GM12878 (cell line): ENCODE results near the gene UBL4A.

Source experiments
- EP300 ChIP-seq, 2 experiments: fragments of 150-350 bp in 1 of 2; IDR thresholded peaks; 2 replicates each; pipeline ENCODE4 v1.6.1; 2011 to 2012; ENCODE audit warnings: low read depth in 2 of 2, low read length in 2 of 2, borderline replicate concordance in 1 of 2, improper control_type of control experiment in 1 of 2, inconsistent platforms in 1 of 2; ENCODE audit not compliant: control insufficient read depth in 1 of 2
- TCF7 ChIP-seq: IDR thresholded peaks from 2 replicates; pipeline ENCODE4 v1.6.1; 2014; ENCODE audit warnings: antibody characterized with exemption, borderline replicate concordance
- TF ChIP-seq, protein P1 (sequence below): fragments of 450-650 bp; IDR thresholded peaks from 2 replicates; pipeline ENCODE4 v1.6.1; 2017; ENCODE audit warnings: antibody characterized with exemption, mild to moderate bottlenecking, moderate library complexity
- TF ChIP-seq, protein P2 (sequence below), 3 experiments: IDR thresholded peaks in 2 of 3; conservative IDR thresholded peaks in 1 of 3; 2 replicates each; pipeline ENCODE4 v1.5.1; 2011; ENCODE audit warnings: low read depth in 3 of 3, low read length in 3 of 3, mild to moderate bottlenecking in 3 of 3, control low read depth in 2 of 3, moderate library complexity in 2 of 3, inconsistent platforms in 1 of 3, mixed read lengths in 1 of 3; ENCODE audit not compliant: control insufficient read depth in 2 of 3, insufficient read depth in 1 of 3; ENCODE audit errors: extremely low read depth in 1 of 3

DNA sequence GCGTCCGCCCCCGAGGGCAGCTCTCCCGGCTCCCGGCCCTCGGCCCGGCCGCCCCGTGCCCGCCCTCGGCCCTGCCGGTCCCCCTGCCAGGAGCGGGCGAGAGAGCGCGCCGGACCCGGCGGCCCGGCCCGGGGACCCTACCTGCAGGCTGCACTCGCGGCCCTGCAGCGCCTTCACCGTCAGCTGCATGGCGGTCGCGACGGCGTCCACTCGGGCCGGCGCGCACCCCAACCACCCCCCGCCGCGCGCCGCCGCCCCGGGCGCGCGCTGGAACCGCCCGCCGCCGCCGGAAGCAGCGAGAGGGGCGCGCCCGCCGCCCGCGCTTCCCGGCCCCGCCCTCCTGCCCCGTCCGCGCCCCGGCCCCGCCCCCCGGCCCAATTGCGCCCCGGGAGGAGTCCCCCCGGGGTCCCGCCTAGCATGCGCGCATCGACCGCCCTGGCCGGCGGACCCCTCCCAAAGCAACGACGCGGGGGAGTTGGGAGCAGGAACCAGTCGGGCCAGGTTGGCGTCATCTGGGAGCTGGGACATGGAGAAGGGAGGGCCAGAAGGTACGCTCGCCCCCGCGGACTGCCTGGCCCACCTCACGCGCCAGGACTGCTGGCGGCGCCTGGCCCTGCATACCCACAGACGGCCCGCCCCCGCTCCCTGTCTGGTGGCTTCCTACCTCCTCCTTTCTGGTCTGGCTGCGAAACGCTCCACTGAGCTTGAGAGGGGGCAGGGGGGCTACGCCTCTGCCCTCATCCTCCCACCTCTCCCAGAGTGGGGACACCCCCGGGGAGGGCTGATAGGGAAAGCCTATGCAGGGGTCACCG lies at the start of gene UBL4A:
- TF ChIP-seq, protein P1, sequence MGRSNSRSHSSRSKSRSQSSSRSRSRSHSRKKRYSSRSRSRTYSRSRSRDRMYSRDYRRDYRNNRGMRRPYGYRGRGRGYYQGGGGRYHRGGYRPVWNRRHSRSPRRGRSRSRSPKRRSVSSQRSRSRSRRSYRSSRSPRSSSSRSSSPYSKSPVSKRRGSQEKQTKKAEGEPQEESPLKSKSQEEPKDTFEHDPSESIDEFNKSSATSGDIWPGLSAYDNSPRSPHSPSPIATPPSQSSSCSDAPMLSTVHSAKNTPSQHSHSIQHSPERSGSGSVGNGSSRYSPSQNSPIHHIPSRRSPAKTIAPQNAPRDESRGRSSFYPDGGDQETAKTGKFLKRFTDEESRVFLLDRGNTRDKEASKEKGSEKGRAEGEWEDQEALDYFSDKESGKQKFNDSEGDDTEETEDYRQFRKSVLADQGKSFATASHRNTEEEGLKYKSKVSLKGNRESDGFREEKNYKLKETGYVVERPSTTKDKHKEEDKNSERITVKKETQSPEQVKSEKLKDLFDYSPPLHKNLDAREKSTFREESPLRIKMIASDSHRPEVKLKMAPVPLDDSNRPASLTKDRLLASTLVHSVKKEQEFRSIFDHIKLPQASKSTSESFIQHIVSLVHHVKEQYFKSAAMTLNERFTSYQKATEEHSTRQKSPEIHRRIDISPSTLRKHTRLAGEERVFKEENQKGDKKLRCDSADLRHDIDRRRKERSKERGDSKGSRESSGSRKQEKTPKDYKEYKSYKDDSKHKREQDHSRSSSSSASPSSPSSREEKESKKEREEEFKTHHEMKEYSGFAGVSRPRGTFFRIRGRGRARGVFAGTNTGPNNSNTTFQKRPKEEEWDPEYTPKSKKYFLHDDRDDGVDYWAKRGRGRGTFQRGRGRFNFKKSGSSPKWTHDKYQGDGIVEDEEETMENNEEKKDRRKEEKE: no peak
- TF ChIP-seq, protein P2, sequence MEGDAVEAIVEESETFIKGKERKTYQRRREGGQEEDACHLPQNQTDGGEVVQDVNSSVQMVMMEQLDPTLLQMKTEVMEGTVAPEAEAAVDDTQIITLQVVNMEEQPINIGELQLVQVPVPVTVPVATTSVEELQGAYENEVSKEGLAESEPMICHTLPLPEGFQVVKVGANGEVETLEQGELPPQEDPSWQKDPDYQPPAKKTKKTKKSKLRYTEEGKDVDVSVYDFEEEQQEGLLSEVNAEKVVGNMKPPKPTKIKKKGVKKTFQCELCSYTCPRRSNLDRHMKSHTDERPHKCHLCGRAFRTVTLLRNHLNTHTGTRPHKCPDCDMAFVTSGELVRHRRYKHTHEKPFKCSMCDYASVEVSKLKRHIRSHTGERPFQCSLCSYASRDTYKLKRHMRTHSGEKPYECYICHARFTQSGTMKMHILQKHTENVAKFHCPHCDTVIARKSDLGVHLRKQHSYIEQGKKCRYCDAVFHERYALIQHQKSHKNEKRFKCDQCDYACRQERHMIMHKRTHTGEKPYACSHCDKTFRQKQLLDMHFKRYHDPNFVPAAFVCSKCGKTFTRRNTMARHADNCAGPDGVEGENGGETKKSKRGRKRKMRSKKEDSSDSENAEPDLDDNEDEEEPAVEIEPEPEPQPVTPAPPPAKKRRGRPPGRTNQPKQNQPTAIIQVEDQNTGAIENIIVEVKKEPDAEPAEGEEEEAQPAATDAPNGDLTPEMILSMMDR (IDR thresholded peaks at IDR 0.05 in 2 of 3, conservative IDR thresholded peaks at IDR 0.05 in 1 of 3; ENCODE audit: control insufficient read depth in 2 of 3, extremely low read depth in 1 of 3, insufficient read depth in 1 of 3, low read depth in 3 of 3, low read length in 3 of 3): no peak
- TF ChIP-seq TCF7 (no peak), EP300 (IDR thresholded peaks at IDR 0.05; ENCODE audit: borderline replicate concordance in 1 of 2, control insufficient read depth in 1 of 2, low read depth in 2 of 2, low read length in 2 of 2) (no peak)
